ENCODE measurements around the gene KCNJ16.

KCNJ16 gene

GRCh38 chr17:70123193-70123592, 48.2 kb downstream of the KCNJ16 start:
- TF ChIP-seq CTCF (IDR thresholded peaks at IDR 0.05) (no peak), ZFX (IDR thresholded peaks at IDR 0.05; ENCODE audit: borderline replicate concordance) (no peak)
- no peak overlapping the region for H3K27ac ChIP-seq

- no peak for TF ChIP-seq ZFX (IDR thresholded peaks at IDR 0.05; ENCODE audit: borderline replicate concordance)
- no peak for TF ChIP-seq CTCF (IDR thresholded peaks at IDR 0.05)
- no peak overlapping the region for H3K27ac ChIP-seq
These were observed 49.7 kb downstream of the KCNJ16 start for GRCh38 chr17:70124723-70125122.

GRCh38 chr17:70127221-70127873, 52.3 kb downstream of the KCNJ16 start:
- H3K27ac ChIP-seq = no peak overlapping the region
- TF ChIP-seq ZFX (IDR thresholded peaks at IDR 0.05; ENCODE audit: borderline replicate concordance) (no peak), CTCF (IDR thresholded peaks at IDR 0.05) (no peak)

- H3K27ac ChIP-seq = no peak overlapping the region
- TF ChIP-seq CTCF (IDR thresholded peaks at IDR 0.05) (no peak), ZFX (IDR thresholded peaks at IDR 0.05; ENCODE audit: borderline replicate concordance) (no peak)
These were observed 53.8 kb downstream of the KCNJ16 start for GRCh38 chr17:70128727-70129238.

- no peak for TF ChIP-seq CTCF (IDR thresholded peaks at IDR 0.05)
- TF ChIP-seq ZFX (IDR thresholded peaks at IDR 0.05; ENCODE audit: borderline replicate concordance) = no peak
These were observed 55.3 kb downstream of the KCNJ16 start for GRCh38 chr17:70130289-70130688.

GRCh38 chr17:70132505-70132904, 57.5 kb downstream of the KCNJ16 start:
- TF ChIP-seq ZFX (IDR thresholded peaks at IDR 0.05; ENCODE audit: borderline replicate concordance) = no peak
- TF ChIP-seq CTCF (IDR thresholded peaks at IDR 0.05) = no peak
- no peak overlapping the region for H3K27ac ChIP-seq

More at GRCh38 chr17:70130289-70130688, 55.3 kb downstream of the KCNJ16 start:
- H3K27ac ChIP-seq = no peak overlapping the region

- H3K27ac ChIP-seq = no peak overlapping the region
- TF ChIP-seq ZFX (IDR thresholded peaks at IDR 0.05; ENCODE audit: borderline replicate concordance) (no peak), CTCF (IDR thresholded peaks at IDR 0.05) (no peak)
These were observed 59.0 kb downstream of the KCNJ16 start for GRCh38 chr17:70134042-70134441.

All from 22Rv1 (cell line).